Measurements from ENCODE around the gene TRAPPC12. TPM values are rescaled to one million over a fixed set of nuclear protein-coding genes. Genes with fewer than 3 reads are reported as not detected.

Gene TRAPPC12
- total RNA-seq, 2 experiments from 2014 or later = 106 to 116 TPM

DNA sequence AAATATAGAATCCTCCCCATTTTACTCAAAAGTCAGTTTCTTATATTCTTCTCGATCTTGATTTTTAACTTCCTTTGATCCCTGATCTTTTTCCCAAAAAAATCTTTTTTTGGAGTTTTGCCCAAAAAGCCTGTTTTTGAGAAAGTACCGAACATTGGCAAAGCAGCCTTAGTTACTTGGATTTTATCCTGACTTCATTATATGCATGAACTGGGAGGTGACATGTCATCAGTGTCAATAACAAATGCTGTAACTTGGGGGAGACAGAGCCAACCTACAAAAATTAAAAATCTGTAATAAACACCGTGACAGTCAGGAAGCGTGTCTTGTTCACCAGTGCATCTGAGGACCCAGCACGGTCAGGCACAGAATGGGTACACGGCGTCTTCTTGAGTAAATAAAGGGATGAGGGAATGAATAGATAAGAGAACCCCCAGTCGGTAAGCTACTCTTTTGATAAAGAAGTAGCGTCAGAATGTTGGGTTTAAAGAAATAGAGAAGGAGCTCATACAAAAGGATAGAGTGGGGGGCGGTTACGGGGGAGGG, 24.9 kb downstream of the TRAPPC12 start:
- H3K4me3 Mint-ChIP-seq = no peak overlapping the region
- POLR2A ChIA-PET = no interaction called here
- no peak for ATAC-seq (ENCODE audit: low read depth)
- no peaks in the 10 kb centered on the region for H3K9me3 Mint-ChIP-seq
- peaks cover 11% of the 10 kb centered on the region for H3K36me3 Mint-ChIP-seq
- H3K27me3 Mint-ChIP-seq = no peaks in the 10 kb centered on the region
- no peak overlapping the region for H3K27ac Mint-ChIP-seq
- H3K4me1 Mint-ChIP-seq = no peaks in the 10 kb centered on the region
- no peak for DNase-seq

- Mint-ChIP-seq H3K9me3 (no peaks in the 10 kb centered on the region), H3K27me3 (no peaks in the 10 kb centered on the region), H3K27ac (no peak overlapping the region), H3K36me3 (peaks cover 13% of the 10 kb centered on the region), H3K4me3 (no peak overlapping the region), H3K4me1 (peaks cover 2% of the 10 kb centered on the region)
- ATAC-seq (ENCODE audit: low read depth) (no peak), DNase-seq (no peak)
- POLR2A ChIA-PET = no interaction called here
Observed at GRCh38 chr2:3405307-3405706, 25.8 kb downstream of the TRAPPC12 start.

DNA sequence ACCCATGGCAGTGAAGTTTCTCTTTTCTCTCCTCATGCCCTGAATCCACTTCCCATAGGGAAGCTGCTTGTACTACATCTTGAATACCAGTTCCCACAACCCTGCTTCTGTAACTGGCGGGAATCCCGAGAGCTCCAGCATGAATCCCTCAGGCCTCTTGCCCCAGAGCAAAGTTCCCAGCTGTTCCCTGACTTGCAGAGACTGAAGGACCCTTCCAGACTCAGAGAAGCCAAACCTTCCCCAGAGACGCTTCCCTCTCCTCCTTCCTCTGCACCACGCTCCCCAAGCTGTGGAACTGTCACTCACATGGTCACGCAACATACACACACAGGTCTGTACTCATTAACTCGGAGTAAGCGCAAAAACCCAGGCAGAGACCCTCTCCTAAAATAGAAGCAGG, 26.4 kb downstream of the TRAPPC12 start:
- DNase-seq (no peak), ATAC-seq (ENCODE audit: low read depth) (no peak)
- H3K36me3 Mint-ChIP-seq = peaks cover 13% of the 10 kb centered on the region
- no peaks in the 10 kb centered on the region for H3K9me3 Mint-ChIP-seq
- H3K27ac Mint-ChIP-seq = no peak overlapping the region
- POLR2A ChIA-PET = no interaction called here
- peaks cover 2% of the 10 kb centered on the region for H3K4me1 Mint-ChIP-seq
- H3K27me3 Mint-ChIP-seq = no peaks in the 10 kb centered on the region
- no peak overlapping the region for H3K4me3 Mint-ChIP-seq

GRCh38 chr2:3406501-3406900, 27.0 kb downstream of the TRAPPC12 start:
- no peaks in the 10 kb centered on the region for H3K9me3 Mint-ChIP-seq
- ATAC-seq (ENCODE audit: low read depth) = no peak
- H3K27ac Mint-ChIP-seq = no peak overlapping the region
- DNase-seq = no peak
- peaks cover 2% of the 10 kb centered on the region for H3K4me1 Mint-ChIP-seq
- peaks cover 13% of the 10 kb centered on the region for H3K36me3 Mint-ChIP-seq
- POLR2A ChIA-PET = no interaction called here
- no peaks in the 10 kb centered on the region for H3K27me3 Mint-ChIP-seq
- H3K4me3 Mint-ChIP-seq = no peak overlapping the region

DNA sequence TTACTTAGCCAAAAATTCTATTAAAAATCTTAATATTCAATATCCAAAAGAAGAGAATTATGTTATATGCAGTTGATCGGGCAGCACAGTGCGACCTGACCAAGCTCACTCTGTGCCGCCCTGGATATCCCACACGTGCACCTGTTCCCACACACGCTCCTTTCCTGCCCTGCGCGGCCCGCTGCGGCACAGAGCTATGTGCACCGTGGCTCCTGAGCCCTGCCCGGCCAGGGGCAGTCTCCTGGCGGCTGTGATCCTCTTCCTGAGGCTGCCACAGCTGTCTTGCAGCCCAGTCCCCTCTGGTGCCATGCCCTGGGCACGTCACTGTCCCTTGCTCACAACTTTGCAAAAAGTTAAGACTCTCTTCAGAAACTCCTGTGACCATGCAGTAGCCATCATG, 29.3 kb downstream of the TRAPPC12 start:
- H3K9me3 Mint-ChIP-seq = no peaks in the 10 kb centered on the region
- DNase-seq (no peak), ATAC-seq (ENCODE audit: low read depth) (no peak)
- H3K27me3 Mint-ChIP-seq = no peaks in the 10 kb centered on the region
- H3K27ac Mint-ChIP-seq = no peak overlapping the region
- peaks cover 13% of the 10 kb centered on the region for H3K36me3 Mint-ChIP-seq
- H3K4me1 Mint-ChIP-seq = peaks cover 2% of the 10 kb centered on the region
- POLR2A ChIA-PET = no interaction called here
- H3K4me3 Mint-ChIP-seq = no peak overlapping the region

GRCh38 chr2:3409627-3410170, 30.2 kb downstream of the TRAPPC12 start:
- DNase-seq (no peak), ATAC-seq (ENCODE audit: low read depth) (no peak)
- H3K27ac Mint-ChIP-seq = no peak overlapping the region
- H3K4me1 Mint-ChIP-seq = peaks cover 2% of the 10 kb centered on the region
- POLR2A ChIA-PET = no interaction called here
- no peaks in the 10 kb centered on the region for H3K27me3 Mint-ChIP-seq
- H3K36me3 Mint-ChIP-seq = peaks cover 10% of the 10 kb centered on the region
- H3K4me3 Mint-ChIP-seq = no peak overlapping the region
- H3K9me3 Mint-ChIP-seq = no peaks in the 10 kb centered on the region

DNA sequence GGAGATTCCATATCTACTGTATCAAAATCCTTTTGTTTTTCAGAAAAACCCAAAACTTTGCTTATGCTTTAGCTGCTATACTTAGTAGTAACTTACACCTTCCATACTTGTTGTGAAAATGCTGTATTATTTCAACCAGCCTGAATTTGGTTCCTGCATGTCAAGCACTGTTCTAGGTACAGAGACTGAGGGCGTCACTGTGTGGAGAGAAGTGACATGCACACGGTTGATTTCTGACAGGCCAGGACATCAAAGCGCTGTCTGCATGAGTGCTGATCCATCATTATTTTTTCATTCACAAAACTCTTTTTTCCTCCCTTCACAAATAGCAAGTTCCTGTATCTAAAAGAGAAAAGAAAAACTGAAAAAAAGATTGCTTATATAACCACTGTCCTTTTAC, 31.6 kb downstream of the TRAPPC12 start:
- Mint-ChIP-seq H3K4me1 (peaks cover 2% of the 10 kb centered on the region), H3K36me3 (peaks cover 18% of the 10 kb centered on the region), H3K4me3 (no peak overlapping the region), H3K27ac (no peak overlapping the region), H3K27me3 (no peaks in the 10 kb centered on the region), H3K9me3 (no peaks in the 10 kb centered on the region)
- POLR2A ChIA-PET = no interaction called here
- ATAC-seq (ENCODE audit: low read depth) (no peak), DNase-seq (no peak)

DNA sequence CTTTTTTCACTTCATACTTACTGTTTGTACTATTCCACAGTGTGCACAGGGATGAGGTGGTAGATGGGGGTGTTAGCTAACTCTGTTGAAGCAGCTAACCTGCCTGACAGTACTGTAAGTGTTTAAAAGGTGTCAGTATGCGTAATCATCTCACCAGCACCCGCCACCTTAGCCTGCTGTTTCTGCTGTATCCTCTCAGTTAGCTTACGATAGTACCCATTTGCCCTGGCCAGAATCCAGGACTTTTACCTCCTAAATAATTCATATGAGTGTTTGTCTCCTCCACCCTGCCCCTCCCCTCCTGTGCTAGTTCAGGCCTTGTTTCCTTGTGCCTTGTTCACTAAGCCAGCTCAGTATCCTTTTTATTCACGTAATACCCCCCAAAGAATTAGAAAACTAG, 34.2 kb downstream of the TRAPPC12 start:
- POLR2A ChIA-PET = no interaction called here
- ATAC-seq (ENCODE audit: low read depth) (no peak), DNase-seq (no peak)
- Mint-ChIP-seq H3K4me1 (peaks cover 2% of the 10 kb centered on the region), H3K36me3 (peaks cover 15% of the 10 kb centered on the region), H3K9me3 (no peaks in the 10 kb centered on the region), H3K27ac (no peak overlapping the region), H3K4me3 (no peak overlapping the region), H3K27me3 (no peaks in the 10 kb centered on the region)

DNA sequence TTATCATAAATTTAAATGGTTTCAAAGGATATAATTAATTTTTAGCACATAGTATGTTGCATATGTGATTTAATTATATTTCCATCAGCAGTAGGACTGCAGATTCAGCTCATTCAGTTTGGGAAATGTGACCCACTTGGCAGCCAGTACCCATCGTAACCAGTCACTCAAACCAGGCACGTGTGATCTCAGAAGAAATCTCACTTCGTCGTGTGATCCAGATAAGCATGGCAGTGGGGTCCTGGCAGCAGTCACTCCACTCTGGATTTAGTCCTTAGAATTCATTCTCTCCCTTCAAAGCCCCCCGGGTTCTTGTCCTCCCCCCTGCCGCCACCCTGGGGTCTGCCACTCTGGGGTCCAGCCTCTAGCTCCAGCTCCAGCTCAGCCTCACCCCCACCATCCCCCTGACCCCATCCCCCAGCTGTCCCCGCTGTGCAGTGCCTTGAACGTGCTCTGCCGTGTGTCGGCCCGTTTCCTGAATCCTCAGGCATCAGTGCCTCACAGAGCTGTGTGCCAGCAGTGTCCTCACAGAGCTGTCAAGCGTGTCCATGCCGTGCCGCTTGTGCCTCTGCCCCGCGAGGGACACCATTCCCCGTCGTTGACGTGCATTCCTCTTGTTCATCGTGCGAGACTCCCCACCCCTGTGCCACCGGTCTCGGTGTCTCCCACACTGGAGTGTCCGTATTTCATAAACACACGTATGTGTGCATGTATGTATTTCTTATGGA, 34.8 kb downstream of the TRAPPC12 start:
- H3K9me3 Mint-ChIP-seq = no peaks in the 10 kb centered on the region
- DNase-seq (no peak), ATAC-seq (ENCODE audit: low read depth) (no peak)
- H3K4me3 Mint-ChIP-seq = no peak overlapping the region
- POLR2A ChIA-PET = no interaction called here
- H3K27me3 Mint-ChIP-seq = no peaks in the 10 kb centered on the region
- peaks cover 2% of the 10 kb centered on the region for H3K4me1 Mint-ChIP-seq
- H3K36me3 Mint-ChIP-seq = peaks cover 15% of the 10 kb centered on the region
- no peak overlapping the region for H3K27ac Mint-ChIP-seq

- Mint-ChIP-seq H3K27ac (no peak overlapping the region), H3K27me3 (no peaks in the 10 kb centered on the region), H3K4me1 (peaks cover 2% of the 10 kb centered on the region), H3K4me3 (no peak overlapping the region), H3K36me3 (peaks cover 19% of the 10 kb centered on the region), H3K9me3 (no peaks in the 10 kb centered on the region)
- ATAC-seq (ENCODE audit: low read depth) (no peak), DNase-seq (no peak)
- POLR2A ChIA-PET = interaction anchor here (1.5 kb wide), 1 partner anchor 39 kb away, joined by 3 read pairs; the partner anchor contains the start of gene TRAPPC12
Observed at GRCh38 chr2:3418766-3419404, 39.4 kb downstream of the TRAPPC12 start.

DNA sequence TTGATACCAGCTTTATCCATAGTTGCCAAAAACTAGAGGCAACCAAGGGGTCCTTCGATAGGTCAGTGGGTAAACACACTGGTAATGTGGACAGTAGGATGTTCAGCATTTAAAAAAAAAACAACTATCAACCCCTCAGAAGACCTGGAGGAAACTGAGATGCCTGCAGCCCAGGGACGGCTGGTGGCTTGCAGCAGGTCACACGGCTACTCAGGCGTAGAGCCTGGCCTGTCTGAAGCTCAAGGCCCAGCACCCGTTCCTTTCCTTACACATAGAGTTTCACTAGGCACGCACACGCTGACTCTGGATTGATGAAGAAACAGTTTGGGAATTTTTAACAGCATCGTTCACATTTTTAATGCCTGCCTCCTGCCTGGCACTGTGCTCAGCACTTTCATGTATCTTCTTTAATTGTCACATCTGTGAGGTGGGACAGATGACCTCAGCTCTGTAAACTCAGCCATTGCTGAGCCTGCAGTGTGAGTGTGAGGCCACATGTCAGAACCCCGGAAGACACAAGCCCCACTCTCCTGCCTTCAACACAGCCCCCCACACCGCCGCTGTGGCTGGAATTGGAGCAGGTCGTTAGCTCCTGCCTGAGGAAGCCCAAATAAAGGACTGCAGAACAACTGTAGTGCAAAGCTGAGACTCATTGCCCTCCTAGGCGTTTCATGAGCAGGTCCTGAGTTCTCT, 40.7 kb downstream of the TRAPPC12 start:
- Mint-ChIP-seq H3K4me1 (peaks cover 2% of the 10 kb centered on the region), H3K27ac (no peak overlapping the region), H3K36me3 (peaks cover 16% of the 10 kb centered on the region), H3K4me3 (no peak overlapping the region), H3K27me3 (no peaks in the 10 kb centered on the region), H3K9me3 (no peaks in the 10 kb centered on the region)
- POLR2A ChIA-PET = interaction anchor here (1.5 kb wide), 1 partner anchor 41 kb away, joined by 3 read pairs; the partner anchor contains the start of gene TRAPPC12
- no peak for ATAC-seq (ENCODE audit: low read depth)
- no peak for DNase-seq

DNA sequence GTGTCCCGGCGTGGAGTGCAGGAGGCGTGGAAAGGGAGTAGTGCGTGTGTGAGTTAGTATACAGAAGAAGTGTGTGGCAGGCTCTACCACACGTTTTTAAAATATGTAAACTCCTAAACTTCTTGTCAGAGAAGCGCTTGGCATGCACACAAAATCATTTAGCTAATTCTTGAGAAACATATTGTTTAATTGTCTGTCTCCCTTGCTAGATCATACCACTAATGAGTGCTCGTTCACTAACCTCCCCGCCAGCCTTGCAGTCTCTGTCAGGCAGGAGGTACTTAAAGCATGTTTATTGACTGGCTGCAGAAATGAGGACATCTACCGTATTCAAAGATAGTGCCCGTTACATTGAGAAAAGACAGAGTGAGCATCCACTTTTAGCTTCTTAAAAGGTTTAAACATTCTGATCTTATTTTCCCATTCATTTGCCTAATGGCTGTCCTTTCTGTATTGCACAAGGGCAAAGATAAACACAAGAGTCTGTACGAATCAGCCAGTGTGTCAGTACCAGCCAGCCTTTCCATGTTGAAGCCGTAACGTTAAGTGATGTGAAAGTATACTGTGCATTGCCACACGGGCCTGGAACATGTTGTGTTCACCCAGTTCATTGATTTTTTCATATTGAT, 41.4 kb downstream of the TRAPPC12 start:
- no peak overlapping the region for H3K27ac Mint-ChIP-seq
- H3K36me3 Mint-ChIP-seq = peaks cover 13% of the 10 kb centered on the region
- ATAC-seq (ENCODE audit: low read depth) = no peak
- peaks cover 2% of the 10 kb centered on the region for H3K4me1 Mint-ChIP-seq
- H3K27me3 Mint-ChIP-seq = no peaks in the 10 kb centered on the region
- H3K4me3 Mint-ChIP-seq = no peak overlapping the region
- no peaks in the 10 kb centered on the region for H3K9me3 Mint-ChIP-seq
- POLR2A ChIA-PET = no interaction called here
- no peak for DNase-seq

DNA sequence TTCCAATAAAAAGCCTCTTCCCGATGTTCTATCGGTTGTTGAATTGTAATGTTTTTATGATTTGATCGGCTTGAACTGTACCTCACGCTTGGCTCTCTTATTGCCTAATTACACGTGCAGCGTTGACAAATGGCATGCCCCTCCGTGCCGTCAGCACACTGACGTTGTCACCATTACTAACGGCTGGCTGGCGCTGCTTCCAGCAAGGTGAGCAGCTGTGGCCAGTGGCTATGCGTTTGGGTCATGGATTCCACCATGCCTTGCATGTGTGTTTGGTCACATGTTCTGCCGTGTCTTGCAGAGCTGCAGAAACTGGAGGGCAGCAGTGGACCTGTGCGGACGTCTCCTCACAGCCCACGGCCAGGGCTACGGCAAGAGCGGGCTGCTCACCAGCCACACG, 42.1 kb downstream of the TRAPPC12 start:
- H3K27ac Mint-ChIP-seq = no peak overlapping the region
- POLR2A ChIA-PET = no interaction called here
- H3K27me3 Mint-ChIP-seq = no peaks in the 10 kb centered on the region
- H3K4me1 Mint-ChIP-seq = peaks cover 2% of the 10 kb centered on the region
- H3K9me3 Mint-ChIP-seq = no peaks in the 10 kb centered on the region
- H3K36me3 Mint-ChIP-seq = peaks cover 12% of the 10 kb centered on the region
- no peak for DNase-seq
- no peak for ATAC-seq (ENCODE audit: low read depth)
- no peak overlapping the region for H3K4me3 Mint-ChIP-seq
